SH-SY5Y (cell line): ENCODE measurements around the gene APOH.

Experiments
- GATA2 ChIP-seq: IDR thresholded peaks from 2 replicates; pipeline ENCODE4 v1.6.1; 2011; ENCODE audit warnings: mild to moderate bottlenecking, low read depth, low read length
- GATA3 ChIP-seq: IDR thresholded peaks from 2 replicates; pipeline ENCODE4 v1.6.1; 2011; ENCODE audit warnings: low read depth, mild to moderate bottlenecking, low read length, moderate library complexity

APOH gene

GRCh38 chr17:66250686-66251085, 21.5 kb upstream of the APOH start:
- TF ChIP-seq GATA3, result no peak

GRCh38 chr17:66248285-66248684, 19.1 kb upstream of the APOH start:
- TF ChIP-seq GATA2 (no peak), GATA3 (no peak)

GRCh38 chr17:66241839-66242238, 12.6 kb upstream of the APOH start:
- no peak for TF ChIP-seq GATA3
- TF ChIP-seq GATA2, result no peak

DNA sequence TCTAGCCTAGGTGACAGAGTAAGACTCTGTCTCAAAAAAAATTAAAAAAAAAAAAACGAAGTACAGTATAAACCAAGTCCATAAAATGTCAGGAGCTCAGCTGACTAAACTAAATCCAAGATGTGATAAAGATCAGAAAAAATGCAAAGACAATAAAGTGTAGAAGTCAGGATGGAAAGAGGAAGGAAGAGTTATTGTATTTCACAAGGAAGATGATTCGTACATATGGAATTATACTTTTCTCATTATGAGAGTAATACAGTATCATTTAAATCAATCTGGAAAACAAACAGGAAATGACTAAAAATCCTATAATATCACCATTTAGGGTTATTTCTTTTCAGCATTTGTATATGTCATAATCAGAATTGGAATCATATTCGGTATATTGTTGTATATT, 11.4 kb upstream of the APOH start:
- TF ChIP-seq GATA3 (no peak), GATA2 (no peak)

DNA sequence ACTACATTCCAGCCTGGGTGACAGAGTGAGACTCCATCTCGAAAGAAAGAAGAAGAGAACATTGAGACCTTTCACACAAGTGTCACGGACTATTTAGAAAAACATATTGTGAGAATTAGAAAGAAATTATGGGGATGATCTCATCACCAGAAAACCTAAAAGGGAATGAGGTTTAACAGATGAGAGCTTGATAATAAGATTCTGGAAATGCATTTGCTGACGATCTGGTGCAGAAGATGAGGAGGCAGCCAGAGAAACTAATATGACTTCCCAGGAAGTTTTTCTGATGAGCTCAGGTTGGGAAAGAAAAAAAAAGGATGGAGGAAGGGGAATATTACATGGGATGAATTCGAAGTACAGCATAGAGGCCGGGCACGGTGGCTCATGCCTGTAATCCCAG, 10.8 kb upstream of the APOH start:
- no peak for TF ChIP-seq GATA2
- TF ChIP-seq GATA3, result no peak

DNA sequence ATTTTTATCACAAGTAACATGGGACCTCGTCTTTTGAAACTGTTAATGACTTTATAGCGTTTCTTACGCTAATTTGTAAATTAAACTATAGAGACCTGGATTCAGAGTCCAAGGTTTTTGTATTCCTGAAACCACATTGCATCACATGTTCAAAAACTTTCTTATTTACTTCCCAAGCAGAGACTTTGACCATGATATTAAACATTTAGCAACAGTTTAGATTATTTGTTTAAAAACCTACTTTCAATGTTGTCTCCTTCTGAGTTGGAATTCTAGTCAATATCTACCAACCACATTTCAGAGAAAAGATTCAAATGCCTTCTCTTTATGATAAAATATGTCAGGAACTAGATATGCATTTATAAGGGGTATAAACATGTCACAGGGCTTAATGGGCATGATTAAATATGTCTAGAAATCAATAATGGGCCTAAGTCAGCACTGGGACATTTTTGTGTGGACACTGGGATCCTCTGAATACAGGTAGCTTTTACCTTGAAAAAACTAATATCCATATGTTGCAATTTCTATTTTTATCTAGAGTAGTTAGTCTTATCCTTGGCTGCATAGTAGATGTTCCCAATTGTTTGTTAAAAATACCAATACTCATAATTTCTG, 6.3 kb upstream of the APOH start:
- TF ChIP-seq GATA2 (no peak), GATA3 (no peak)

DNA sequence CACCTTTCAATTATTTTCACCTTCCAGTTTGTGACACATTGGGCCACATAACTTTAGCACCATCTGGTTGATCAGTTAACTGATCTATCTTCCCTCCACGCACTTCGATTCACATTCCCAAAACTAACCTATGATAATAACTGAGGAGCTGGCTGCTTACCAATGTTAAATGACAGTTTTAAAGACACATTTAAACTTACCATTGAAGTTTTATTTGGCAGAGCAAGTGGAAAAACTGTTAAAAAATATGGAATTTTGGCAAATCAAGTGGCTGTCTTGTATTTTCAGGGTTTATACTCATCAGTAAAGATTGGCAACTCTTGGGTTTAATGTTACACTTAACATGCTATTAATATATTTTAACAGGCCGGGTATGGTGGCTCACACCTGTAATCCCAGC, 5.4 kb upstream of the APOH start:
- TF ChIP-seq GATA2 (no peak), GATA3 (no peak)

DNA sequence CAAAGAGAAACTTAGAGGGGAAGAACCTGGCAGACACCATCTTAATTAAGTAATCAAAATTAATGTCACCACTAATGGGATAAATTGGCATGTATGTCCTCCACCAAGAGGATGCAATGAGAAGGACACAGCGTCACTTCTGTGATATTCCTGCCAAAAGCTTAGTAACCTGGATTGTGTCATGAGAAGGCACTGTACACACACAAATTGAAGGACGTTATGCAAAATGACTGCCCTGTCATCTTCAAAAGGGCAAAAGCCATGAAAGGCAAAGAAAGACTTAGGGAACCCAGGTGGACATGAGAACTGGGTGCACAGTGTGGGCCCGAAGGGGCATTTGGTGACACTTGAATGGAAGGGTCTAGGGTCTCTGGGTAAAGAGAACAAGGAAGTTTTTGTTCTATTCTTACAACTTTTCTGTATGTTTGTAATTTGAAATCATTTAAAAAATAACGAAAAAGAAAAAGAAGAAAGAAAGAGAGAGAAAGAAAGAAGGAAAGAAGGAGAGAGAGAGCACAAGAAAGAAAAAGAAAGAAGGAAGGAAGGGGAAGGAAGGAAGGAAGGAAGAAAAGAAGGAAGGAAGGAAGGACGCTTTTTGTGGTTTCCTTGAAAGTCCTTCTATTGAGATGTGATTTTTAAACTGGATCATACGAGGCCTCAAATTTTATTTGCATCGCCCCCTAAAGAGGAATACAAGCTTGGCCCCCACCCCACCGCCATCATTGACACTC, 4.0 kb upstream of the APOH start:
- TF ChIP-seq GATA3, result no peak
- no peak for TF ChIP-seq GATA2

- TF ChIP-seq GATA3, result no peak
- TF ChIP-seq GATA2, result no peak
These were observed 1.8 kb upstream of the APOH start for GRCh38 chr17:66230922-66231591.

- no peak for TF ChIP-seq GATA3
- TF ChIP-seq GATA2, result no peak
These were observed 746 bp upstream of the APOH start for GRCh38 chr17:66229783-66230538.

GRCh38 chr17:66227212-66228045, 1.8 kb downstream of the APOH start:
- TF ChIP-seq GATA3 (no peak), GATA2 (no peak)

GRCh38 chr17:66222798-66223350, 6.3 kb downstream of the APOH start:
- TF ChIP-seq GATA2 (no peak), GATA3 (no peak)

- TF ChIP-seq GATA3, result no peak
- no peak for TF ChIP-seq GATA2
These were observed 7.3 kb downstream of the APOH start for GRCh38 chr17:66221755-66222530.
